Panc1 (cell line): ENCODE measurements around the gene WDFY2.

ENCODE experiments used
- CTCF ChIP-seq: fragments of 450-650 bp; IDR thresholded peaks from 2 replicates; pipeline ENCODE4 v1.5.1; 2017; ENCODE audit warnings: mild to moderate bottlenecking
- REST ChIP-seq, 2 experiments: IDR thresholded peaks; 2 replicates each; pipeline ENCODE4 v1.6.1; 2011 to 2012; ENCODE audit warnings: low read depth in 2 of 2, control low read depth in 1 of 2, low read length in 1 of 2, mild to moderate bottlenecking in 1 of 2, moderate library complexity in 1 of 2; ENCODE audit not compliant: insufficient read depth in 1 of 2
- SIN3A ChIP-seq: IDR thresholded peaks from 2 replicates; pipeline ENCODE4 v1.6.1; 2012; ENCODE audit warnings: low read depth, mild to moderate bottlenecking, low read length, moderate library complexity, borderline replicate concordance; ENCODE audit not compliant: insufficient read depth

- TF ChIP-seq REST (IDR thresholded peaks at IDR 0.05; ENCODE audit: insufficient read depth in 1 of 2, low read depth in 2 of 2, low read length in 1 of 2) (no peak), SIN3A (no peak), CTCF (no peak)
These were observed 60.4 kb downstream of the WDFY2 start for GRCh38 chr13:51644654-51645053.
